ENCODE results near the gene AIRE.

DNA sequence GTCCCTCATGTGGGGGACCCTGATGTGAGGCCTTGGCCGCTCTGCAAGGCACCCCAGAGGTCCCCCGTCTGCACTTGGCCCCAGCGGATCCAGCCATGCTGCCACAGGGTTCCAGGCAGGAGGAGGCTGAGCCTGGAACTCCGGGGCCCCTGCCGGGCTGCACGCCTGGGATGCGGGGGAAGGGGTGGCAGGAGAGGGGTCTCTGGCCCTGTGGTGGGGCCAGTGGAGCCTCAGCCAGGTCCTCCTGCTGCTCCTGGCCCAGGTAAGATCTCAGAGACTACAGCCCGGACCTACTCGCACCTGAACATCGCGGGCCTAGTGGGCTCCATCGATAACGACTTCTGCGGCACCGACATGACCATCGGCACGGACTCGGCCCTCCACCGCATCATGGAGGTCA, 27.0 kb downstream of the AIRE start:
- TF ChIP-seq, protein P1, sequence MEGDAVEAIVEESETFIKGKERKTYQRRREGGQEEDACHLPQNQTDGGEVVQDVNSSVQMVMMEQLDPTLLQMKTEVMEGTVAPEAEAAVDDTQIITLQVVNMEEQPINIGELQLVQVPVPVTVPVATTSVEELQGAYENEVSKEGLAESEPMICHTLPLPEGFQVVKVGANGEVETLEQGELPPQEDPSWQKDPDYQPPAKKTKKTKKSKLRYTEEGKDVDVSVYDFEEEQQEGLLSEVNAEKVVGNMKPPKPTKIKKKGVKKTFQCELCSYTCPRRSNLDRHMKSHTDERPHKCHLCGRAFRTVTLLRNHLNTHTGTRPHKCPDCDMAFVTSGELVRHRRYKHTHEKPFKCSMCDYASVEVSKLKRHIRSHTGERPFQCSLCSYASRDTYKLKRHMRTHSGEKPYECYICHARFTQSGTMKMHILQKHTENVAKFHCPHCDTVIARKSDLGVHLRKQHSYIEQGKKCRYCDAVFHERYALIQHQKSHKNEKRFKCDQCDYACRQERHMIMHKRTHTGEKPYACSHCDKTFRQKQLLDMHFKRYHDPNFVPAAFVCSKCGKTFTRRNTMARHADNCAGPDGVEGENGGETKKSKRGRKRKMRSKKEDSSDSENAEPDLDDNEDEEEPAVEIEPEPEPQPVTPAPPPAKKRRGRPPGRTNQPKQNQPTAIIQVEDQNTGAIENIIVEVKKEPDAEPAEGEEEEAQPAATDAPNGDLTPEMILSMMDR (IDR thresholded peaks at IDR 0.05), result no peak
- TF ChIP-seq POLR2A (IDR thresholded peaks at IDR 0.05; ENCODE audit: low read depth) (no peak), EP300 (IDR thresholded peaks at IDR 0.05) (no peak)
